ENCODE data around the gene HADH.
A peak's percentile ranks its signal among the peaks of the same experiment; 100 is the strongest.
"Not testable (repeated sequence)": the region's sequence is repeated elsewhere in the genome, so short reads cannot be mapped to it uniquely, and the experiment has no call there.

Gene HADH

DNA sequence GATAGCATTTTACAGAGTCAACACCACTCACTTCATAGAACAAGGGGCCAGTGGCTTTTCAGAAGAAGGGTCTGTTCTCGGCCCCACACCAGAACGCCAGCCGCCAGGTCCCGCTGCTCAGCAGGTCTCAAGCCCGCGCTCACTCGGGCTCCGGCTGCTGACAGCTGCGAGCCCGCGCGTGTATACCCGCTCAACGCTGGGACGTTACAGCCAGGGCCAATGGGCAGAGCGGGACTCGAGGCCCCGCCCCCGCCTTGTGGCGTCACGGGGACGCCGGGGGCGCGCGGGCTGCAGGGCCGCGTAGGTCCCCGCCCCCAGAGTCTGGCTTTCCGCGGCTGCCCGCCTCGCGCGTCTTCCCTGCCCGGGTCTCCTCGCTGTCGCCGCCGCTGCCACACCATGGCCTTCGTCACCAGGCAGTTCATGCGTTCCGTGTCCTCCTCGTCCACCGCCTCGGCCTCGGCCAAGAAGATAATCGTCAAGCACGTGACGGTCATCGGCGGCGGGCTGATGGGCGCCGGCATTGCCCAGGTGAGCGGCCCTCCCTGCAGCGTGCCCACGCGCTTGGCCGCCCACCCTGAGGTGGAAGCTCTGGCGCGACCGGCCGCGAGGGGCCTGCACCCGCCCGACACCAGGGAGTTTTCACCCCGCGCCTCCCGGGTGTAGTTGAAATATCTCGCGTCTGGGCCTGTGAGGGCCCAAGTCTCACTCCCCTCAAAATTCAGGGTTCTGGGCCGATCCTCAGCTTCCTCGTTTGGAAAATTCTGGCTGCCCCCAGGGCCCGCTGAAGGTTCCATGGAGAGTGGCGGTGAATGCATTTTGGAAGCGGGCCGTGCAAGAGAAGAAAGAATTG, at the start of gene HADH:
HADH (plus strand) TSS at position 353 of the 850 bp plus-strand sequence; CDS start at position 397, 44 bp downstream.
- DNase-seq (ENCODE audit: low spot score) = peak; percentile 92

- no peak for DNase-seq (ENCODE audit: low spot score)
These were observed 43.9 kb upstream of the HADH start for GRCh38 chr4:107945809-107946208.

GRCh38 chr4:107950746-107951540, 38.7 kb upstream of the HADH start:
- DNase-seq (ENCODE audit: low spot score) = no peak

GRCh38 chr4:107951551-107951950, 38.1 kb upstream of the HADH start:
- no peak for DNase-seq (ENCODE audit: low spot score)

DNA sequence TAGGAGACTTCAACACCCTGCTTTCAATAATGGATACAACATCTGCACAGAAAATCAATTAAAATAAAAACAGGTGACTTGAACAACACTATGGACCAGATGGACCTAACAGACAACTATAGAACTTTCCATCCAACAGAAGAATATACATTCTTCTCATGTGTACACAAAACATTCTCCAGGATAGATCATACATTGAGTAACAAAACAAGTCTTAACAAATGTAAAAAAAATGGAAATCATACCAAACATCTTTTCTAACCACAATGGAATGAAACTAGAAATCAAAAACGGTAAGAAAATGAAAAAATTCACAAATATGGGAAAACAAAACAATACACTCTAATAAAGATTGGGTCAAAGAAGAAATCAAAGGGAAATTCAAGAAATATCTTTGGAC, 33.7 kb upstream of the HADH start:
- DNase-seq (ENCODE audit: low spot score) = no peak

GRCh38 chr4:107966903-107967302, 22.8 kb upstream of the HADH start:
- no peak for DNase-seq (ENCODE audit: low spot score)

DNA sequence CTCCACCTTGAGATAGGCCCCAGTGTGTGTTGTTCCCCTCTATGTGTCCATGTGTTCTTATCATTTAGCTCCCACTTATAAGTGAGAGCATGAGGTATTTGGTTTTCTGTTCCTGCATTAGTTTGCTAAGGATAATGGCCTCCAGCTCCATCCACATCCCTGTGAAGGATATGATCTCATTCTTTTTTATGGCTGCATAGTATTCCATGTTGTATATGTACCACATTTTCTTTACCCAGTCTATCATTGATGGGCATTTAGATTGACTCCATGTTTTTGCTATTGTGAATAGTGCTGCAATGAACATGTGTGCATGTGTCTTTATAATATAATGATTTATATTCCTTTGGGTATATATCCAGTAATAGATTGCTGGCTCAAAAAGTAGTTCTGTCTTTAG, 22.2 kb upstream of the HADH start:
- DNase-seq (ENCODE audit: low spot score) = not testable (repeated sequence)

- DNase-seq (ENCODE audit: low spot score) = not testable (repeated sequence)
These were observed 21.8 kb upstream of the HADH start for GRCh38 chr4:107967921-107968320.

DNA sequence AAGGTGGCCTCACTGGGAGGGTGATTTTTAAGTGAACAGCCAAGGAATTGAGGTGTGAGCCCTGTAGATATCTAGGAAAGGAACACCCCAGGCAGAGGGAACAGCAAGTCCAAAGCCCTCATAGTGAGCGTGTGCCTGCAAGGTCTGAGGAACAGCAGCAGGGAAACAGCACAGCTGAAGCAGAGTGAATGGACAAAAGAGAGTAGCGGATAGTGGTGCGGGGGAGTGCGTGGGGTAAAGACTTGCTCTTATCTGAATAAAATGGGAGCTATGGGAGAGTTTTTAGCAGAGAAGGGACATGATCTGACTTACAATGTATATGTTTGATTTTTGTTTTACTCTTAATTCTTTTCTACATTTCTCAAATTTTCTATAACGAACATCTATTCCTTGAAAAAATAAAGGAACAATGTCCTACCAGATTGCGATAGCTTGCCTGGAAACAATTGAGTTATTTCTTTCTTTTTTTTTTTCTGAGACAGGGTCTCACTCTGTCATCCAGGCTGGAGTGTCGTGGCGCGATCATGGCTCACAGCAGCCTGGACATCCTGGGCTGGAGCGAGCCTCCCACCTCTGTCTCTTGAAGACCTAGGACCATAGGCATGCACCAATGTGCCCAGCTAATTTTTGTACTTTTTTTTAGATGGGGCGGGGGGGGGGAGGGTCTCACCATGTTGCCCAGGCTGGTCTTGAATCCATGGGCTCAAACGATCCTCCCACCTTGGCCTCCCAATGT, 19.5 kb upstream of the HADH start:
- no peak for DNase-seq (ENCODE audit: low spot score)

DNA sequence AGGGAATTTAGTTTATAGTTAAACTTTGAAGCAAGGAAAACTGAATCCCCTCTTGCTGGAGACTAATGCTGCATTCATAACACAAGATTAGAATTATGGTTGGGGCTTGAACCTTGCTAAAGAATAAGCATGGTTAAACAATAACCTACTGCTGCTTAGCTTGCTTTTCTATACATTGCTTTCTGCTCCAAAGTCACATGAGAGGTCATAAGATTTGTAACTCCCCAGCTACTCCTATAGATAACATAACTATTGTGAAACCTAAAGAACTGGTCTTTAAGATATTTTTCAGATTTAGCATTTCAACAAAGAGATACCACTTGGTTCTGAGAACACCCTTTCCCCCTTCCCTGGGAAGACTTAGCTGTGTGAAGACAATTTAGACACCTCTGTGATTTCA, 17.1 kb upstream of the HADH start:
- no peak for DNase-seq (ENCODE audit: low spot score)

- DNase-seq (ENCODE audit: low spot score) = no peak
These were observed 15.2 kb upstream of the HADH start for GRCh38 chr4:107974523-107974922.

DNA sequence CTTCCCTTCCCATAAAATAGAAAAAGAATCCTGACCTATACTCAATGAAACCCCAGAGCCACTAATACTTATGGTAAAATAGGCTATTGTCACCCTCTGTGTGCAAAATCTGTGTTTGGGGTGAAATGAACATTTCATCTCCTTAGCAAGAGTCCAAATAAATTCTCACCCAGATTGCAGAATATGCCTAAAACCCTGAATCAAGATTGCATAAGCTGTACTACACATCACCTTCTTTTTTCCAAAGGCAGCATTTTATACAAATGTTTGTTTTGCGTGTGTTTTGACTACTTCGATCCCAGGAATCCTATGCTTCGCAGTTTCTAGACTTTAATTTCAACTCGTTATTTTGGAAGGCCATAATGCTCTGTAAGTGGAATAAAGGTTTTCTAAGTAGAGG, 12.2 kb upstream of the HADH start:
- DNase-seq (ENCODE audit: low spot score) = no peak

DNA sequence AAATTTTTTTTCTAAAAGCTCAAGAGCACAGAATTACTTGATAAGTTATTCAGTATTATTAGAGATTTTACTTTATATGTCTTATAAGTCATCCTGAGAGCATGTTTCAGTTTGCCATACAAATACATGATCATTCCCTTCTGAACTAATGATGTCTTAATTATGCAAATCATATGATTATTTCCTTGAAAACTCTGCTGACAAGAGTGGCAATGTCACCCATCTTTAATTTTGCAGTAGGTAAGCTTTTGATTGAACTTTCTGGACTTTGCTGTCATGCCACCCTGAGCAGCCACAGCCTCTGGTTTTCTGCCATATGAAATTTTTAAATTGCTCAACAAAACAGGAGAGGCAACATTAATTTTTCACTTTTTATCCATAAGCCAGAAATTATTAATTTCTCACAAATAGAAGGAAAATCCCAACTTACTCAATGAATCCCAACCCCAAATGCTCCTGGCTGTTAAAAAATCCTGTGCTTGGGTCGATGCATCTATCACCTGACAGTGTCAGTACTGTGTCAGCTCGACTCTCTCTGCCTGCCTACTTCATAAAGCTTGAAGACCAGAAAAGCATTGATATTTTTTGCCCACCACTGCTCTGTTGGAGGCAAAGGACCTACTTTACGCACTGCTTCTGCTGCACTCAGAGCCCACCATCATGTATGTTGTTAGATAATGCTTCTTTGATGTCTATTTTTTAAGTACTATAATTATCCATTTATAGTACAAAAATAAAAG, 11.6 kb upstream of the HADH start:
- no peak for DNase-seq (ENCODE audit: low spot score)

DNA sequence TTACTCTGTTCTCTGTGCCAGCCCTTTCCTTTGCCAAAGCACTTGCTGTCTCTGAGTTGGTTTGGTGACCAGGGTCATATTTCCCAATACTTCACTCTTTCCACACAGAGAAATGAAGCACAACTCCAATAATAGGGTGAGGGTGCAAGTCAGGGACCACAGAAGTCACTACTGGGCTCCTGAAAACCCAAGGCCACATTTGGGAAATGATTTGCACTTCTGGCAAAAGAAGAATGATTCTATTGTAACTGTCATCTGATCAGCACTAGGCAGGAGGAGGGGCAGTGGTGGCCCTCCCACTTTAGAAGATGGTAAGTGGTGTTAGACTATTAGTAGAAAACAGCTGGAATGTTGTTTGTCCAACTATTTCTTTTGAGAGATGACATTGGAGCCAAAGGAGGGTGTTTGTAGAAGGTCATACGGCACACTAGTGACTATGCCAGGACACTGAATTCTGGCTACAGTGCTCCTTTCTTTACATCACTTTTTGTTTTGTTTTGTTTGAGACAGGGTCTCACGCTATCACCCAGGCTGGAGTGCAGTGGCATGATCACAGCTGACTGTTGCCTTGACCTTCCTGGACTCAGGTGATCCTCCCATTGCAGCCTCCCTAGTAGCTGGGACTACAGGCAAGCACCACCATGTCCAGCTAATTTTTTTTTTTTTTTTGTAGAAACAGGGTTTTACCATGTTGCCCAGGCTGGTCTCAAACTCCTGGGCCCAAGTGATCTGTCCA, 10.8 kb upstream of the HADH start:
- DNase-seq (ENCODE audit: low spot score) = no peak

GRCh38 chr4:107987916-107988762, 1.6 kb upstream of the HADH start:
- no peak for DNase-seq (ENCODE audit: low spot score)

DNA sequence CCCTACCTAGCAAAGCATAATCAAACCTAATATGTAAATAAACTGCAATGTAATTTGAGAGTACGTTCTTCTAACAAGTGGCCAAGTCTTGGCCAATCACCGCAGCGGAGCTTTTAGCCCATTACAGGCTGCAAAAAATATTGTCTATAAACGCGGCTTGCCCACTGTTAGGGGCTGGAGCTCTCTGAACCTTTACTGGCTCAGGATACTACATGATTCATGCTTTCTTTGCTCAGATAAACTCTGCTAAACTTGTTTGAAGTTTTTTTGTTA, 990 bp upstream of the HADH start:
- DNase-seq (ENCODE audit: low spot score) = no peak

DNA sequence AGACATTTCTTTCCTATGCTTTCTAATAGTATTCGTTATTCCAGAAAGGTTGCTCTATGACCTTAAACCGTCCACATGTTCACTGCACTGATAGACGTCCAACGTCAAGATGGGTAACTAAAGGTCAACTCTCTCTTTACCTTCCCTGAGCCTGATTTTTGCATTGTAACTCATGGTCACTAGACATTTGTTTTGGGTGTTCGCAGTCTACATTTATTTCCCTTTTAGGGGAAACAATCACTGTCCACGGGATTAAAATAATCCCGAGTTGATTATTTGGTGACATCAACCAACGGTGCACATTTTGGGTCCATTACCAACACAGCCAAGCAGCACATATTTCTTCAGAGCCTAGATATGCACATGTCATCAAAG, 540 bp upstream of the HADH start:
- DNase-seq (ENCODE audit: low spot score) = no peak

- no peak for DNase-seq (ENCODE audit: low spot score)
These were observed 2.4 kb downstream of the HADH start for GRCh38 chr4:107991945-107992630.

GRCh38 chr4:107993969-107994368, 4.3 kb downstream of the HADH start:
- no peak for DNase-seq (ENCODE audit: low spot score)

DNA sequence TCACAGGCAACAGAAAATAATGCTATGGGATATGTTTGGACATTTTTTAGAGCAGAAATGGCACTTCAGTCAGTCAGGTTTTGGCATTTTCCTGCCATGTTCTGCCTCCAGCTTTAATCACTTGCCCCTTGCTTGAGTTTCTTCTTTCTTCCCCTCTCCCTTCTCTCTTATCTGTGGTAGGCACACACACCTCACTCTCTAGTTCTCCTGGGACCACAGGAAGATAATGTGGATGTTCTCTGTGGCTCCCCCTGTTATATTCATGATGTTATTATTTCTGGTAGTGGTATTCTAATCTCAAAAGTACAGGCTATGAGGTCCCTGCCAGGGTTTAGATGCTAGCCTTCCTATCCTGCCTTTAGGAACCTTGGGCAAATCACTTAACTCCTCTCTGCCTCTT, 5.2 kb downstream of the HADH start:
- DNase-seq (ENCODE audit: low spot score) = no peak

Measured in CD4-positive, alpha-beta T cell treated with Interleukin-15 for 4 hours (primary cell).